WI38 (cell line): Measurements from ENCODE around the gene LRCH1.

Source experiments
- H3K4me3 ChIP-seq: 2 replicates; pipeline ENCODE4 v1.5.1; 2011; ENCODE audit warnings: low read depth, mild to moderate bottlenecking, control low read depth, low read length
- TF ChIP-seq, protein P1 (sequence below): IDR thresholded peaks from 2 replicates; pipeline ENCODE4 v1.5.1; 2012; ENCODE audit warnings: low read depth, mild to moderate bottlenecking, control low read depth, low read length

The LRCH1 gene

DNA sequence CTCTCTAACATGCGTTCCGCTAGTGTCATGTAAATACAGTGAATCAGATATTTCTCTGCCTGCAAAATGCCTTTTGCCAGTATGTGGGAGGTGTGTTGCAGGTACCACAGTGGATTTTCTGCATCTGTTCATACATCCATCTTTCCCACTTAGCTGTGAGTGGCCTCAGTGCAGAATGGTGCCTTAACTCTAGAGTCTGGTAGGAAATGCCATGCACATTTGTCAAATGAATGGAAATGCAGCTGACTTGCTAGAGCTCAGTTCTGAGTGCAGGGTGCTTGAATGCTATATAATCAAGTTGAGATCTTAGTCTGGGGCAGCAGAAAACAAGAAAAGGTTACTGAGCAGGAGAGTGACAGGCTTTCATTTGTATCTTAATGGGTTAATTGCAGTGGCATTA lies 68.2 kb downstream of the LRCH1 start:
- no peak overlapping the region for H3K4me3 ChIP-seq
- TF ChIP-seq, protein P1, sequence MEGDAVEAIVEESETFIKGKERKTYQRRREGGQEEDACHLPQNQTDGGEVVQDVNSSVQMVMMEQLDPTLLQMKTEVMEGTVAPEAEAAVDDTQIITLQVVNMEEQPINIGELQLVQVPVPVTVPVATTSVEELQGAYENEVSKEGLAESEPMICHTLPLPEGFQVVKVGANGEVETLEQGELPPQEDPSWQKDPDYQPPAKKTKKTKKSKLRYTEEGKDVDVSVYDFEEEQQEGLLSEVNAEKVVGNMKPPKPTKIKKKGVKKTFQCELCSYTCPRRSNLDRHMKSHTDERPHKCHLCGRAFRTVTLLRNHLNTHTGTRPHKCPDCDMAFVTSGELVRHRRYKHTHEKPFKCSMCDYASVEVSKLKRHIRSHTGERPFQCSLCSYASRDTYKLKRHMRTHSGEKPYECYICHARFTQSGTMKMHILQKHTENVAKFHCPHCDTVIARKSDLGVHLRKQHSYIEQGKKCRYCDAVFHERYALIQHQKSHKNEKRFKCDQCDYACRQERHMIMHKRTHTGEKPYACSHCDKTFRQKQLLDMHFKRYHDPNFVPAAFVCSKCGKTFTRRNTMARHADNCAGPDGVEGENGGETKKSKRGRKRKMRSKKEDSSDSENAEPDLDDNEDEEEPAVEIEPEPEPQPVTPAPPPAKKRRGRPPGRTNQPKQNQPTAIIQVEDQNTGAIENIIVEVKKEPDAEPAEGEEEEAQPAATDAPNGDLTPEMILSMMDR, result no peak

DNA sequence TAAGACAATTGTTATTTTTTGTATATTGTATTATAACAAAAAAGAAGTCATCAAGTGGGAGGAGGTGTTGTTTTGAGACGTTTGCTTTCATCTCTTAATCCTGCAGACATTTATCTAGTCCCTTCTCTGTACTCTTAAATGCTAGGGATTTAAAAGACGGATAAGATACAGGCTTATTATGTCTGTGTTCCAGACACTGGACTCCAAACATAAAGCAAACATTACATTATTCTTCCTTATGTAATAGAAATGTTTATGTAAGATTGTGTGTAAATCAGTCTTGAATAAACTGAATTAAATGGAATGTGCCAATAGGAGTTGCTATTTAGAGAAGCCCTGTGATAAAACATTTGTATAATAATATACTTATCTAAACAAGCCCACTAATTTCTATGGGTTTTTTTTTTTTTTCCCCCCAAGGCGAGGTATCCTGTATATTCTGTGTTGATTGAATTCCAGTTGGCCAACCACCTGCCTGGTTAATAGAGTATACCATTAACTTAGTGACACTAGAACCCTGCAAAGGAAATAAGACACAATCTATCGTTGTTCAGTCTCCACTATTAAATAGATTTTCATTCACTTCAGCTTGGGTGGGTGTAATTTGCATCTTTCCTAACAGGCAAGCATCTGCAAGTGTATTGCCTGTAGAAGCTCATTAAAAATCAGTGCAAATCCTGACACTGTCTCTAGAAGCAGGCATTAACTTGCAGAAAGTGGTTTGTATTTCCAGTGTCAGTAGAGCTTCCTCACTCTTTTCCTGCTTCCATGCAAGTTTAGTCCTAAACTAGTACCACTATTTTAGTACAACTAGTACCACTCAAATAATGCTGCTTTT lies 69.0 kb downstream of the LRCH1 start:
- no peak overlapping the region for H3K4me3 ChIP-seq

DNA sequence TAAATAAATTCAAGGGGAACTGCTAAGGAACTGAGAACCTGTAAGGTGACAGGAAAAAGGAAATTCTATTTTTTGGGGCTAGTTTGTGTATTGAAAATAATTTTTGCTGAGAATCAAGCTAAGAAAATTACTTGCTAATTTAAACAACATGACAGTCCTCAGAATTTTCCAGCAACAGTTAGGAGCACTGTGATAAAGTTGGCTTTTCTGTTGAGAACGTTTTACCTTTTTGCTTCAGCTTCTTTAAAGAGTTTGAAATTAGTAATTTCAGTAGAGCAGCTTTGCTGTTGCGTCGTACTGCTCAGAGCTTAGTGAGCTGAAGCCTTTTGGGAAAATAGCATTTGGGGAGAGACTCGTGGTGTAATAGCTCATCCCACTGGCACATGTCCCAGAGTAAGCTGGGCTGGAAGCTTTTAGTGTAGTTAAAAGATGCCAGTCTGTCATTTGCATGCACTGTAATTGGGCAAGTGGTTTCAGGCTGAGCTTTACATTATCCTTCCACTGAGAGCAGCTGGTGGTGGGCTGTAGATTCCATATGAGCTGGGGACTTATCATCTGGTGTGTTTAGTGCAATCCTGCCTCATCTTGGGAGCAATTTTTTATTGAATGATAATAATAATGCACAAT lies 69.8 kb downstream of the LRCH1 start:
- TF ChIP-seq, protein P1, result no peak
- no peak overlapping the region for H3K4me3 ChIP-seq

More for the DNA sequence above, 69.0 kb downstream of the LRCH1 start:
- TF ChIP-seq, protein P1, result no peak

DNA sequence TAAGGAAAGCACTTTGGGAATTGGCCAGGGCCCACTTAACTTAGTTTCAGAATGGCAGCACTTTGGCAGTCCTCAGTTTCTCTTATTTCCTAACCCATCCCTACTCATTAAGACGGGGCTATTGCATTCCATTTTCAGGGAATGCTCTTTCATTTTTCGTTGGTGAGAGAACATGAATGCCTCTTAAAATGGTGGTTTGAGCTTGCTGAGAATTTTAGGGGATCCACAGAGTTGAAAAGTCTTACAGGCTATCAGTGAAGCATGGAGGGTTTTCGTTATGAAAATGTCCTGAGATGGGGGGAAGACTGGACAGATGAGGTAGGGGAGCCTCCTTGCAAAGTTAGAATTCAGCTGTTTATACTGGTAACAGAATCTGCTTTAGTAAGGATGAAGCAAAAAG lies 71.4 kb downstream of the LRCH1 start:
- no peak overlapping the region for H3K4me3 ChIP-seq
- TF ChIP-seq, protein P1, result no peak

DNA sequence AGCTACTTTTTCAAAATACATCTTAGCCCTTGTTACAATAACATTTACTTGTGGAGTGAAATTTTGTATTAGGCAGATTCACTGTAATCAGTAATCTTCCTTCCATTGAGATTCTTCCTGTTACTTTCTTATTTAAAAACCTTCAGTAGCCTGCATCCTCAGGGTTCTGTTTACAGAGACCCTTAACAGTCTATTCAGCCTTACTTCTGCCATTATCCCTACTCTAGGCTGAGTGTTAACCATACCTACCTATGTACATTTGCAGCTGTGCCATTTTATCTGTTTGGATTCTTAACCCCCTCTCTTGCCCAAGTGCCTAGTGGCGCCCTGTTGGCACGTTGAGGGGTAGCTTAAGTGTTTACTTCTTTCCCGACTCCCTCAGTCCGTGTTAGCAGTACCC lies 71.9 kb downstream of the LRCH1 start:
- no peak overlapping the region for H3K4me3 ChIP-seq
- TF ChIP-seq, protein P1, result no peak

DNA sequence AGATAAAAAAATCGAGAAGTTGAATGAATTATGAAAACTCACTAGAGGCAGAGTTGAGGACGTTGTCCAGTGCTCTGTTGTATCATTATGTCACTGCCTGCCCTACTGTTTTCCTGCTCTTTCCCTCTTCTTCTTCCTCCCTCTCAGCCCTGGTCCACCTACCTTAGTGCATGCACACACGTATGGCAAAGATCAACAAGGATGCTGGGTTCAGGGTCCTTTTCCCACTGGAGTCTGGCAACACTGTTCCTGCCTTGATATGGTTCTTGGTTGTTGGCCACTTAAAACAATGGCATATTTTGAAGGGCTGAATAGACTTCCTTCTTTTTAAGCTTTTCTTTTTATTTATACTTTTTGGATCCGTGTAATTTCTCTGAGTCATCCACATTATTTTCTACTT lies 74.5 kb downstream of the LRCH1 start:
- TF ChIP-seq, protein P1, result no peak
- H3K4me3 ChIP-seq, result no peak overlapping the region
